GM21619 (cell line): ENCODE data around the gene TFAP2C.

Experiments used
- ATAC-seq: cut with Tn5 transposase; IDR thresholded peaks from one replicate; pipeline ENCODE4 v1.9.1; 2021; ENCODE audit not compliant: unreplicated experiment

The TFAP2C gene

DNA sequence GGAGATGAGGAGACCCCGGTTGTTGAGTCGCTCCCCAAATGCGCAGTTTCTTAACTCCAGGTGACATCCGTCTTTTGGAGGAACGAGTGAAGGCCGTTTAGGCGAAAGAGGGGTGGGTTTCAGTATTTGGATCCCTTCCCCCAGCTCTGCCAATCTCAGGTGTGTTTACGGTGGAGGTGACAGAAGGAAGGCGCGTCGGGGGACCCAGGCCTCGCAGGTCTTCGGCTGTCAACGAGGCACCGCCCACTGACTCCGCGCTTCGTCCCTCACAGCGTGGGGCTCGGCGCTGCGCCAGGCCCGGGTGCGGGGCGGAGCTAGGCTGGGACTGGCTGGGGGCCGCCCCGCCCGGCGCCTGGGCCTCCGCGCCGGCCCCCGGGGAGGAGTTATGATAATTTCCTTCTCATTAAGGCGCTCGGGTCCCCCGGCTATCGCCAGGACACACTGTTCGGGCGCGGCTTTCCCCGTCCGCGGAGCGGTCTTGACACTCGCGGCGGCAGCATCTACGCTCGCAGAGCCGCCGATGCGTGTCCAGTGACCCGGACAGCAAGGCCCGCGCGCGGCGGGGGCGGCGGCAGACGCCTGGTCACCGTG, at the start of gene TFAP2C:
Gene TFAP2C, plus strand, starts transcription at position 434 of the 591 bp plus-strand sequence. CDS start 239 bp downstream, outside the sequence.
- no peak for ATAC-seq

DNA sequence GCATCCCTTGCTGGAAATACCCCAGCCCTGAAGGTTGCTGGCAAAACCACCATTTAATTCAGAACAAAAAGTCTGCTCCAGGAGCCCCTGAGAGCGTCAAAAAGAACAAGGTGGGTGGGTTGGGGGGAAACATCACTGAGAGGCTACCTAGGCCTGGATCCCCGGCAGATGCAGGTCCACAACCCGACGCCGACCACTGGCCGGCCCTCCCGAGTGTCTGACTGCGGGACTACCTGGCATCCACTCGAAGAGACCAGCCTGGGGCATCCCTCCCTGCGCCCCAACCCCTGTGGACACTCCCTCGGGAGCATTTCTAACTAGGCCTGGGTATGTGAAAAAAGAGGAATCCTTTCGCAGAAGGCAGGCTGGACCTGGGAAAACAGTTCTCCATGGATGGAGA, 48.9 kb upstream of the TFAP2C start:
- ATAC-seq, result no peak

GRCh38 chr20:56581701-56582100, 47.4 kb upstream of the TFAP2C start:
- ATAC-seq, result no peak

GRCh38 chr20:56582542-56582941, 46.6 kb upstream of the TFAP2C start:
- ATAC-seq, result no peak

GRCh38 chr20:56584916-56585315, 44.2 kb upstream of the TFAP2C start:
- no peak for ATAC-seq

DNA sequence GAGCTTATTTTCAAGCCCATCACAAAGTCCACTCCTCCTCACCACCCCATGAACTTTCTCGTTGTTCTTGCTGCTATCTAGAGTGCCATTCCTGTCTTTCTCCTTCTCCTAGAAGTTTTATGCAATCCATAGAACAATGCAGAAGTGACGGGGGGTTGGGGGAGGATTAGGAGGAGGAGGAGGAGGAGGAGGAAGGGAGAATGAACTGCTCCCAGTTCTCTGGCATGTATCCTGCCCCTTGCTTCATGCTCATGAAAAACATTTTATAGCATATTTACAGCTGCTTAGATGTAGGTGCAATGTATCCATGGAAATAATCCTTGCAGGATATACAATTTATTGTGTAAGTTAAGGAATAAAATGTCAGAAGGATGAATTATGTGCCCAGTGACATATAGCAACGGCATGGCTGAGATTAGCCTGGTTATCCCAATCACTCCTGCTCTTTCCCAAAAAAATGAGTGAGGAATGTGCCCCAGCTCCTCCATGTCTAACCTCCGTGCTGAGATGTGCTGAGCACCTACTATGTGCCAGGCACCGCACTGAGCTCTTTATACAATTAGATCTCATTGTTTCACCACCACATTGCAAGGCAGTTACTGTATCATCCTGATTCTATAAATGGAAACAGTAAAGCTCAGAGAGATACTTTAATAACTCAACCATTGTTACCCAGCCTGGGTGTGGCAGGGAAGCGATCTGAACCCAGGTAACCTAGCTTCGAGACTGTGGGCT, 41.6 kb upstream of the TFAP2C start:
- ATAC-seq, result no peak

GRCh38 chr20:56588996-56589395, 40.1 kb upstream of the TFAP2C start:
- ATAC-seq, result no peak

- ATAC-seq, result no peak
Measured at GRCh38 chr20:56589633-56590032, 39.5 kb upstream of the TFAP2C start.

- ATAC-seq, result no peak
Measured at GRCh38 chr20:56590888-56591287, 38.2 kb upstream of the TFAP2C start.

DNA sequence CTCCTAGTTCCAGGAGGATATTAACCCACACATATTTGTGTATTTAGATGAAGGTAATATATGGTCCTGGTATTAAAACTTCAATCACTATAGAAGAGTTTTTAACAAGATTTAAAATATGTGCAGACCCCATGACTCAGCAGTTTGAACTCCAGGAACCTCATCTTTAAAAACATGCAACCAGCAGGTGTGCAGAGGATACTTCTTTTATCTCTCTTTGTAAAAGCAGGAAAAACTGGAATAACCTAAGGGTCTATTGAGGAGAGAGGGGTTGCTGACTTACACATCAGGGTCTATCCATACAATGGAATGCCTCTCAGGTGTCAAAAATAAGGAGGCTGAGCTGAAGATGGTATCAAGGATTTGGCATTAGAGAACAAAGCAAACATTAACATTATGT, 36.9 kb upstream of the TFAP2C start:
- no peak for ATAC-seq

DNA sequence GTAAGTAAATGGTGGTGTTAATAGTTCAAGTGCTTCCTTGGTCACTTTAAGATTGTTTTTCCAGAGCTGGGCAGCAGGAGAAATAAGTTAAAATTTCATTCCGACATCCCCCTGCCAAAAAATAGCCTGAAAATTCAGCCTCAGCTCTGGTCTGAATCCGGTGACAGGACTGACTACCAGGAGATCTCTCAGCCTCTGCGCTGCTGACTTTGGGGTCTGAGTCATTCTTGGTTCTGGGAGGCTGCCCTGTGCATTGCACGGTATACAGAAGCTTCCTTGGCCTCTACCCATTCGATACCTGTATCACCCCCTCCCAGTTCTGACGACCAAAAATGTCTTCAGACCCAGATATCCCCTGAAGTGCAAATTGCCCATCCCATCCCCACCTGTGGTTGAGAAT, 36.3 kb upstream of the TFAP2C start:
- ATAC-seq, result no peak

- ATAC-seq, result no peak
Measured at GRCh38 chr20:56595746-56596475, 33.2 kb upstream of the TFAP2C start.

GRCh38 chr20:56601166-56601565, 27.9 kb upstream of the TFAP2C start:
- ATAC-seq, result no peak

DNA sequence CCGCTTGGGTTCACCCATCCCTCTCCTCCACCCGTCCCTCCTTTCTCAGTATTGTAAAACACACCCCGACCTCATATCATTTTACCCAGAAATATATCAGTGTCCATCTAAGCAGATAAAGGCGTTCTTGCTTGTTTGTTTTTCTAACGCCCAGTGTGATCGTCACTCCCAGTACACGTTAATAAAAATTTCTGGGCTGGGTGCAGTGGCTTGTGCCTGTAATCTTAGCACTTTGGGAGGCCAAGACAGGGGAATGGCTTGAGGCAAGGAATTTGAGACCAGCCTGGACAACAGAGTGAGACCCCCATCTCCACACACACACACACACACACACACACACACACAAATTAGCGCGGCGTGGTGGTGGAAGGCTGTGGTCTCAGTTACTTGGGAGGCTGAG, 24.4 kb upstream of the TFAP2C start:
- ATAC-seq, result no peak

GRCh38 chr20:56605261-56605996, 23.7 kb upstream of the TFAP2C start:
- ATAC-seq, result no peak

DNA sequence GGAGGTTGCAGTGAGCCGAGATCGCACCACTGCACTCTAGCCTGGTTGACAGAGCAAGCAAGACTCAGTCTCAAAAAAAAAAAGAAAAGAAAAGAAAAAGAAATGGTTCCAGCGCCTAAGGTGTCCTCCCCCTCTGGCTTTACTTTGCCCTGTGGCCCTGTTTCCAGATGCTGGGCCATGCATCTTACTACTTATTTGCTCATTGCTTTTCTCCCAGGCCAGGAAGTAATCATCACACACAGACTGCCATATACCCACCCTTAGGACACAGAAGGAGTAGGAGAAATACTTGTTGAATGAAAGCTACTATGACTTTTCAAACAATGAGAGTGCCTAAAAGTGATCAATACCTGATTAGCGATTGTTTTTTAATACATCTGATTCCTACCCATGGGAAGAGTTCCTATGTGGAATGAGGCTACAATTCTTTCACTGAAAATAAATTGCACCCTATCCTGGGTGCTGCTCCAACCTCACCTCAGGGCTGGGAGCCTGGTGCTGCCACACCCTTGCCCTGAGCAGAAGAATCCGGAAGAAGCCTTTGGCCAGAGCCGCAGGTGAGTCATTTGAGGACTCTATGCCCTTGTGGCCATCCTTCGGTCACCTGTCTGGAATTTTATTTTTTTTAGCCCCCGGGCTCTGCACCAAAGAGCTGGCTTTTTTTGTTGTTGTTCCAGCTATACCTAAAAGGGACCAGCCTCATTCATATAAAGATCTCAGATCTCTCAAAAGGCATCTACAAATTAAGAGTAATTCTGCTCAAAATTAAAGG, 22.7 kb upstream of the TFAP2C start:
- no peak for ATAC-seq

GRCh38 chr20:56607061-56607704, 21.9 kb upstream of the TFAP2C start:
- ATAC-seq, result no peak

- no peak for ATAC-seq
Measured at GRCh38 chr20:56608376-56608775, 20.7 kb upstream of the TFAP2C start.

- ATAC-seq, result no peak
Measured at GRCh38 chr20:56609321-56609720, 19.8 kb upstream of the TFAP2C start.

- ATAC-seq, result no peak
Measured at GRCh38 chr20:56610098-56610497, 19.0 kb upstream of the TFAP2C start.
